Posterior vena cava (tissue), 2 donors: ENCODE measurements around the gene TAAR1. TPM values are rescaled to one million over a fixed set of nuclear protein-coding genes. Genes with fewer than 3 reads are reported as not detected.
"Not testable (repeated sequence)": the region's sequence is repeated elsewhere in the genome, so short reads cannot be mapped to it uniquely, and the experiment has no call there.

Experiments used
- DNase-seq: peaks from one replicate; pipeline ENCODE4 v3.0.0-alpha.2; 2020; ENCODE audit warnings: low spot score
- intact Hi-C, 2 donors: fragments of 100-400 bp; cut with DNase I; formaldehyde crosslinking; loops; one replicate each; pipeline versions ENCODE4 v1.14.1 to v1.14.2; 2022 to 2023
- total RNA-seq, 2 donors: library from RNA; stranded (reverse); fragmentation: NEBNext Ultra II Directional; extraction: Animal tissue kit (Norgen Biotek cat#: 25700); gene quantifications; one replicate each; pipeline ENCODE4 v1.2.1, GENCODE V29; 2021
- donor health status: DM: yes; HTN: yes; CAD: no.
- donor health status: DM: yes; HTN: yes; CAD: no.

The TAAR1 gene
- total RNA-seq, 2 donors from 2014 or later, result not detected

GRCh38 chr6:132664309-132665034 is 5.5 kb upstream of the TAAR1 start:
- DNase-seq, result no peak
- intact Hi-C loops, result no loop called here

GRCh38 chr6:132663661-132664060 is 4.7 kb upstream of the TAAR1 start:
- intact Hi-C loops, result no loop called here
- no peak for DNase-seq

GRCh38 chr6:132661906-132662305 is 2.9 kb upstream of the TAAR1 start:
- intact Hi-C loops, result no loop called here
- no peak for DNase-seq

GRCh38 chr6:132651062-132651461 is 7.9 kb downstream of the TAAR1 start:
- DNase-seq, result no peak
- intact Hi-C loops, result no loop called here

- DNase-seq, result no peak
- intact Hi-C loops, result no loop called here
Observed at GRCh38 chr6:132650429-132650828, 8.6 kb downstream of the TAAR1 start.

GRCh38 chr6:132648828-132649227 is 10.2 kb downstream of the TAAR1 start:
- no peak for DNase-seq
- intact Hi-C loops, result no loop called here

- intact Hi-C loops, result no loop called here
Observed at GRCh38 chr6:132648356-132648755, 10.6 kb downstream of the TAAR1 start.

GRCh38 chr6:132643547-132643946 is 15.4 kb downstream of the TAAR1 start:
- intact Hi-C loops, result no loop called here
- no peak for DNase-seq

More at GRCh38 chr6:132648356-132648755, 10.6 kb downstream of the TAAR1 start:
- no peak for DNase-seq

- DNase-seq, intact Hi-C loops: not testable (repeated sequence)
Observed at GRCh38 chr6:132637135-132637534, 21.8 kb downstream of the TAAR1 start.

- intact Hi-C loops, DNase-seq: not testable (repeated sequence)
Observed at GRCh38 chr6:132635906-132636305, 23.1 kb downstream of the TAAR1 start.

- intact Hi-C loops, DNase-seq: not testable (repeated sequence)
Observed at GRCh38 chr6:132635288-132635687, 23.7 kb downstream of the TAAR1 start.

- intact Hi-C loops, result no loop called here
- DNase-seq, result no peak
Observed at GRCh38 chr6:132634796-132635195, 24.2 kb downstream of the TAAR1 start.

- DNase-seq, result no peak
- intact Hi-C loops, result no loop called here
Observed at GRCh38 chr6:132633362-132633761, 25.6 kb downstream of the TAAR1 start.

GRCh38 chr6:132624175-132624574 is 34.8 kb downstream of the TAAR1 start, which contains the start of gene TAAR2:
Gene TAAR2, minus strand, starts transcription at chr6:132624275. Its CDS starts 0 bp downstream, at chr6:132624275.
- intact Hi-C loops, result no loop called here
- no peak for DNase-seq

GRCh38 chr6:132623106-132623845 is 35.7 kb downstream of the TAAR1 start:
- intact Hi-C loops, result no loop called here
- DNase-seq, result no peak

GRCh38 chr6:132616677-132617076 is 42.3 kb downstream of the TAAR1 start:
- intact Hi-C loops, result no loop called here
- DNase-seq, result no peak

GRCh38 chr6:132614554-132614953 is 44.4 kb downstream of the TAAR1 start:
- DNase-seq, result no peak
- intact Hi-C loops, result no loop called here

GRCh38 chr6:132612449-132613108 is 46.4 kb downstream of the TAAR1 start:
- no peak for DNase-seq
- intact Hi-C loops, result no loop called here

- intact Hi-C loops, result no loop called here
- no peak for DNase-seq
Observed at GRCh38 chr6:132611616-132612015, 47.4 kb downstream of the TAAR1 start.

- DNase-seq, result no peak
- intact Hi-C loops, result no loop called here
Observed at GRCh38 chr6:132607544-132608233, 51.3 kb downstream of the TAAR1 start.
